GM12873 (cell line): ENCODE measurements around the gene AUTS2.
A peak's percentile ranks its signal among the peaks of the same experiment; 100 is the strongest.

Experiments used
- TF ChIP-seq, protein P1 (sequence below): IDR thresholded peaks from 2 replicates; pipeline ENCODE4 v1.5.1; 2012; ENCODE audit warnings: low read depth, mild to moderate bottlenecking, moderate library complexity, low read length, control low read depth; ENCODE audit not compliant: insufficient read depth; ENCODE audit errors: missing control alignments

Gene AUTS2

DNA sequence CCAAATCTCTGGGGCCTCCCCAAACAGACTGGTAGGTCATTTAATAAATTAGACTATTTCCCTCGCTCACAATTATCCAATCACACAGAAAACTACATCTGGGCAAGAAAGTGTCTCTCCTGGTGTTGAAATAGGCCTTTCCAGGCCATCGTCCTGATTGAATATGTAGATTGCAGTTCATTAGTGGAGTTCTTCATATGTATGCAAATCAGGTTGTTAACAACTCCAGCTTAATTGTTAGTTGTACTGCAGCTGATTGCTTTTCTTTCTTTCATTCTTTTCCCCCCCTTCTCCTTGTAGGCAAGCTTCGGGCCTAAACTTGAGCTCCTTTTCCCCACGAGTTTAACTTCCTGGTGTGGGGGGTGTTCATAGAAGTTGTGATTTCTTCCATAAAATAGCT, 1174.6 kb downstream of the AUTS2 start:
- TF ChIP-seq, protein P1, sequence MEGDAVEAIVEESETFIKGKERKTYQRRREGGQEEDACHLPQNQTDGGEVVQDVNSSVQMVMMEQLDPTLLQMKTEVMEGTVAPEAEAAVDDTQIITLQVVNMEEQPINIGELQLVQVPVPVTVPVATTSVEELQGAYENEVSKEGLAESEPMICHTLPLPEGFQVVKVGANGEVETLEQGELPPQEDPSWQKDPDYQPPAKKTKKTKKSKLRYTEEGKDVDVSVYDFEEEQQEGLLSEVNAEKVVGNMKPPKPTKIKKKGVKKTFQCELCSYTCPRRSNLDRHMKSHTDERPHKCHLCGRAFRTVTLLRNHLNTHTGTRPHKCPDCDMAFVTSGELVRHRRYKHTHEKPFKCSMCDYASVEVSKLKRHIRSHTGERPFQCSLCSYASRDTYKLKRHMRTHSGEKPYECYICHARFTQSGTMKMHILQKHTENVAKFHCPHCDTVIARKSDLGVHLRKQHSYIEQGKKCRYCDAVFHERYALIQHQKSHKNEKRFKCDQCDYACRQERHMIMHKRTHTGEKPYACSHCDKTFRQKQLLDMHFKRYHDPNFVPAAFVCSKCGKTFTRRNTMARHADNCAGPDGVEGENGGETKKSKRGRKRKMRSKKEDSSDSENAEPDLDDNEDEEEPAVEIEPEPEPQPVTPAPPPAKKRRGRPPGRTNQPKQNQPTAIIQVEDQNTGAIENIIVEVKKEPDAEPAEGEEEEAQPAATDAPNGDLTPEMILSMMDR: no peak

DNA sequence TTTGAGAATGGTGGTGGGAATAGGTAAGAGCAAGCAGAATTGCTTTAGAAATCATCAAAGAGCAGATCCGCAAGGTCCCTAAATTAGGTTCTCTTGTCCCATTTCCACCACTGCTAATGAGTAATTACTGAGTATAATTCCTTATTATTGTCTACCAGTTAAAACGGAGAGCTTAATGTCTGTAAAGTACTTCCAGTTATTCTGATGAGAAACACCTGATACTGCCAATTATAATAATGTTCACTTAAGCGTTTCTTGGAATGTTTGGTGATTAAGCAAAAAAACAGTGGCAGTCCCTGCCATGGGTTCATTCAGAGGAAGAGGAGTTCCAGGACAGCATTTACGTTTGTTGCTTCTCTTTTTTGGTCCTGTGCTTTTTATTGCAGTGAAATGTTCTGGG, 1175.1 kb downstream of the AUTS2 start:
- TF ChIP-seq, protein P1: no peak

DNA sequence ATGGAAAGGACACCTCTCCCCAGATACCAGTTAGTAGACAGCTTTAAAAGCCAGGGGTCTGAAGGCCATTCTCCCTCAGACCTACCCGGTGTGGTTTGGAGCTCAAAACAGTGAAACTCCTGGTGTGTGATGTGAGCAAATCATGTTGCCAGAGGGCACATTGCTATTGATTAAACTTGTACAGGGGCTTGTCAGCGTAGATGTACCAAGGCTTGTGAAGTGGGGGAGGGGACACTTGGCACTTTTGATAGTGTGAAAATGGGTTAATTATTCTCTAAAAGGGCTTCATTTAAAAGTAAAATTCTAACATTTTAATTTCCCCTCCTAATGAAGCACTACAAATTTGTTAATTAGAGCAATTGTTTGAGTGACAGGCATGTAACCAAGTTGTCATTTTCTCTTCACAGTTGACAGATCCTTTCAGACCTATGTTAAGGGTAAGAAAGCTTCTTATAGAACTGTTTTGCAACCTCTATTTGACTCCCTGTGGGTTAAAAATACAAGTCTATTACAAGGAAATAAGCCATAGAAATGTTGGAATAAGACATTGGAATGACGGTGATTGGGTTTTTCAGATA, 1176.8 kb downstream of the AUTS2 start:
- TF ChIP-seq, protein P1: no peak

DNA sequence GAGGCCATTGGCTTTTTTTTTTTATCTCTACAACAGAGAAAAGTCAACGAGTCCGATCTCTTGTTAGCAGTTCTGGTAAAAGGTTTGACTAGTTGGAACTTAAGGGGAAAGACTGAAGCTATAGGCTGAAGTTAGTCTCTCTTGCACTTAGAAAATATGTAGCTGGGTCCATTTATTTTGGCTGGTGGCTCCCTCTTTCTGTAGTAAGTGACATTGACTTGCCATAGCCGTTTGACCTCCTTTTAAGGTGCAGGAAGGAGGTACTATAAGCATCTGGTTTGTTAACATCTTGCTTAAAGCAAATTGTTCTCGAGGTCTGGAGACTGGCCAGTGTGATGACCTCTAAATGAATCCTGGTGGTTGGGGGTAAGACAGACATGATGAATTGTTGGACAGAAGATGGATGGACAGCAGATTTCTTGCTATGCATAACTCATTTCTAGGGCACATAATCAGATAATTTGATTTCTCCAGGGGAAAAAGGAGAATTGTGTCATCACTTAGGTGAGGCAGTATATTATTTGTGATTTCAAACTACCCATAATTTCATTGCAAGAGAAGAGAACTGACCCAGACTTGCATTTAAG, 1177.4 kb downstream of the AUTS2 start:
- TF ChIP-seq, protein P1: peak; percentile 61

DNA sequence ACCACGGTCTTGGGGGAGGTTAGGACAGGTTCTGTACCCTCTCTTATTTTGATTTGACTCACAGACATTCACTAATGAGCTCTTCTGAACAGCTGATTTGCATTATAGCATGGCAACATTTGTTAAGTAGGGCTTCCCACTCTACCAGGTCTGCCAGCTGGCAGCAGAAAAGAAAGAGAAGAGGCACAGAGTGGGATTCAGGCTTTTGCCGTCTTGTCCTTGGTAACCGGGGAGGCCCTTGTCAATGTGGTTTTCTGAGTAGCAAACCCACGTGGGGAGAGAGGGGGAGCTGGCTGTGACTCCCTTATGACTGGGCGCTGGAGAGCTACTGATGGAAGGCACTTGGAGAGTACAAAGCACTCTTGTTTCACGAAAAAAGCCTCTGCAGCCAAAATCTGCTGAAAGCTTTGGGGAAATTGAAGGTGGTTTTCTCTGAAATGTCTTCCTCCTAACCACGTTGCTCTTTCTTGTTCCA, 1178.4 kb downstream of the AUTS2 start:
- TF ChIP-seq, protein P1: no peak

DNA sequence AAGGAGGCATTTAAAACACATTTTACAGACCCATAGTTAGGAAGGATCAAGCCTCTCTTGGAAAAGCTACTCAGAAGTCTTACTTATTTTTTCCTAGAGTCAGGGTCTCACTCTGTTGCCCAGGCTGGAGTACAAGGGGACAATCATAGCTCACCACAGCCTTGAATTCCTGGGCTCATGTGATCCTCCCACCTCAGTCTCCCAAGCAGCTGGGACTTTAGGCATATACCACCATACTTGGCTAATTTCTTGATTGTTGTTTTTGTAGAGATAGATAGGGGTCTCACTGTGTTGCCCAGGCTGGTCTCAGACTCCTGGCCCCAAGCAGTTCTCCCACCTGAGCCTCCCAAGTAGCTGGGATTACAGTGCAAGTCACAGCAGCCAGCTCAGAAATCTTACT, 1179.0 kb downstream of the AUTS2 start:
- TF ChIP-seq, protein P1: no peak

DNA sequence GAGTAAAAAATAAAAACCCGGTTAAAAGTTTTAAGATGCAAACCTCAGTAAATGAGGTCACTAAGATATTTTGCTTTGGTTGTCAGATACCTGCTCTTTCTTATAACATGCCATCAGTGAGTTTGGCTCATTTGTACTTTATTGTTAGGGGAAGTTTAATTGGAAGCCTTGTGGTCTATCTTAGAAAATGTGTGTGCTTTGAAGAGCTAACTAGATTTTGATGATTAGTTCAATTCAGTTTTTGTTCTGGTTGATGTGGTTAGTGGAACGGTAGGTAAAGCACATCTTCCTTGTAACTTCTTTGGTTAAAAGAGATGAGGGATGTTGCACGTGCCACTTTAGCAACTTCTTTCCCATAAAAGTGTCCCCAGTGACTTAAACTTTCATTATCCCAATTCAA, 1180.3 kb downstream of the AUTS2 start:
- TF ChIP-seq, protein P1: no peak
